Astrocyte of the cerebellum (primary cell): ENCODE measurements around the gene NDUFS7.

Experiments used
- DNase-seq: peaks from one replicate; pipeline ENCODE4 v3.0.0-alpha.2; 2011; ENCODE audit warnings: low read depth
- H3K4me3 ChIP-seq: 2 replicates; pipeline ENCODE4 v1.5.1; 2011; ENCODE audit warnings: mild to moderate bottlenecking, low read depth, low read length, moderate library complexity
- in situ Hi-C: cut with HindIII; loops from 2 replicates; pipeline ENCODE4 v1.10.0; 2017; ENCODE audit warnings: low sequenced_read_pairs
- TF ChIP-seq, protein P1 (sequence below): IDR thresholded peaks from 2 replicates; pipeline ENCODE4 v1.5.1; 2012; ENCODE audit warnings: low read length, low read depth, moderate library complexity, mild to moderate bottlenecking; ENCODE audit errors: missing control alignments

The NDUFS7 gene

DNA sequence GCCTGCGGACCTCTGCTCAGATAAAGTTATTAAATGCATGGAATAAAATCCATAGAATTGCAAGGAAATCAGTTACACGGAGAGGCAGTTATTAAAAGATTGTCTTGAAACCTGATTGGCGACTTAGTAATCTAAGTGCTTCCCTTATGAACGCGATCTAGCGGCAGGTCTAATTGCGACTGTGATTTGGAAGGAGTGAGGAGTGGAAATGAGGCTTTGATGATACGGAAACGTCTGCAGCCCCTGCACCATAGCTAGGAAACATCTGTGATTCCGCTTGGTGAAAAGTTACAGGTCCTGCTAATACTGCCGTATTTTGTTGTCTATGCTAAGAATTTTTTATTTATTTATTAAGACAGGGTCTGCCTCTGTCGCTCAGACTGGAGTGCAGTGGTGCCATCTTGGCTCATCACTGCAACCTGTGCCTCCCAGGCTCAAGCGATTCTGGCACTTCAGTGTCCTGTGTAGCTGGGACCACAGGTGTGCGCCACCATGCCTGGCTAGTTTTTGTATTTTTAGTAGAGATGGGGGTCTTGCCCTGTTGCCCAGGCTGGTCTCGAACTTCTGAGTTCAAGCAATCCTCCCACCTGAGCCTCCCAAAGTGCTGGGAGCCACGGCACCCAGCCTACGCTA is 887 bp downstream of the NDUFS7 start:
- TF ChIP-seq, protein P1, sequence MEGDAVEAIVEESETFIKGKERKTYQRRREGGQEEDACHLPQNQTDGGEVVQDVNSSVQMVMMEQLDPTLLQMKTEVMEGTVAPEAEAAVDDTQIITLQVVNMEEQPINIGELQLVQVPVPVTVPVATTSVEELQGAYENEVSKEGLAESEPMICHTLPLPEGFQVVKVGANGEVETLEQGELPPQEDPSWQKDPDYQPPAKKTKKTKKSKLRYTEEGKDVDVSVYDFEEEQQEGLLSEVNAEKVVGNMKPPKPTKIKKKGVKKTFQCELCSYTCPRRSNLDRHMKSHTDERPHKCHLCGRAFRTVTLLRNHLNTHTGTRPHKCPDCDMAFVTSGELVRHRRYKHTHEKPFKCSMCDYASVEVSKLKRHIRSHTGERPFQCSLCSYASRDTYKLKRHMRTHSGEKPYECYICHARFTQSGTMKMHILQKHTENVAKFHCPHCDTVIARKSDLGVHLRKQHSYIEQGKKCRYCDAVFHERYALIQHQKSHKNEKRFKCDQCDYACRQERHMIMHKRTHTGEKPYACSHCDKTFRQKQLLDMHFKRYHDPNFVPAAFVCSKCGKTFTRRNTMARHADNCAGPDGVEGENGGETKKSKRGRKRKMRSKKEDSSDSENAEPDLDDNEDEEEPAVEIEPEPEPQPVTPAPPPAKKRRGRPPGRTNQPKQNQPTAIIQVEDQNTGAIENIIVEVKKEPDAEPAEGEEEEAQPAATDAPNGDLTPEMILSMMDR: no peak
- in situ Hi-C loops: no loop called here
- H3K4me3 ChIP-seq: peak overlapping the region; percentile 89
- DNase-seq: no peak

DNA sequence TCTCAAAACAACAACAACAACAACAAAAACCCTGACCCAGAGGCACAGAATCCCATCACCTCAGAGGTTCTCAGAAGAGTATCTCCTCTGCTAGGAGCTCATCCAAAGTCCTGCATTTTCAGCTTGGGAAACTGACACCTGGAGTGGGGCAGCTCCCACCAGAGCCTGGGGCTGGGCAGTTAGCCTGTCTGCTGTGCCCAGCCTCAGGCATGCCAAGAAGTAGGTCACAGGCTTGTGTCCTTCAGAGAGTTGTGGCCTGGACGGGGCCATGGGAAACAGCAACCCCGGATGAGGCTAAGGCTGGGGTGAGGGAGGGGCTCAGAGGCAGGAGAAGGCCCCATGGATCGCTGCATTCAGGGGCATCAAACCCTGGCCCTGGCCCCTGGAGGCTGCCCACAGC is 2.1 kb downstream of the NDUFS7 start:
- H3K4me3 ChIP-seq: no peak overlapping the region
- DNase-seq: no peak
- in situ Hi-C loops: no loop called here
- TF ChIP-seq, protein P1: no peak

DNA sequence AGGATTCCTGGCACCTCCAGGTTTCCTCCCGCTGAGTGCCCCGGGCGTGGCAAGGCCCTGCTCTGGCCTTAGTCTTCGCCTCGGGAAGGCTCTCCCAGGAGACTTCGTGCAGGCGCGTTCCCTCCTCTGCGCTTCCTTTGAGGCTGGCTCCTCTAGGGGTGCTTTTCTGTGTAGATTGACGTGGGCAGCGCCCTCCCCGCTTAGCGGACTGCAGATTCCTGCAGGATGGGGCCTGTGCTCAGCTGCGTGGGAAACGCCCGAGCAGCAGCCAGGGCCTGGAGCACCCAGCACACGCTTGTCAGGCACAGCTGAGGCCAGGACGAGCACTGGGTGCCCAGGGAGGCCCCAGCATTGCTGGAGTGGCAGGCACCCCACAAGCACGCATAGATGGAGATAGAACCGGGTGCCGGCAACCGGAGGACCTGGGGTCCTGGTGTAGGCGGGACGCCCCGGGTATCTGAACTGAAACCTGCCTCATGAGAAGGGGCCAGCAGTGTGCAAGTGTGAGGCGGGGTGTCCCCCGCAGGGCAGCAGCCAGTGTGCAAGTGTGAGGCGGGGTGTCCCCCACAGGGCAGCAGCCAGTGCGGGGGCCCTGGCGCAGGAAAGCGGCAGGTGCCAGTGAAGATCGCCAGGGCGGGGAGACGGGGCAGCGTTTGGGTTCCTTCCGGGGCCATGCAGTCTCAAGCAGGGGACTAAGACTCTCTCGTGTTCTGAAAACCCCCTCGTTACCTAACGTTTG is 3.4 kb downstream of the NDUFS7 start:
- no peak overlapping the region for H3K4me3 ChIP-seq
- in situ Hi-C loops: no loop called here
- TF ChIP-seq, protein P1: no peak
- DNase-seq: no peak

DNA sequence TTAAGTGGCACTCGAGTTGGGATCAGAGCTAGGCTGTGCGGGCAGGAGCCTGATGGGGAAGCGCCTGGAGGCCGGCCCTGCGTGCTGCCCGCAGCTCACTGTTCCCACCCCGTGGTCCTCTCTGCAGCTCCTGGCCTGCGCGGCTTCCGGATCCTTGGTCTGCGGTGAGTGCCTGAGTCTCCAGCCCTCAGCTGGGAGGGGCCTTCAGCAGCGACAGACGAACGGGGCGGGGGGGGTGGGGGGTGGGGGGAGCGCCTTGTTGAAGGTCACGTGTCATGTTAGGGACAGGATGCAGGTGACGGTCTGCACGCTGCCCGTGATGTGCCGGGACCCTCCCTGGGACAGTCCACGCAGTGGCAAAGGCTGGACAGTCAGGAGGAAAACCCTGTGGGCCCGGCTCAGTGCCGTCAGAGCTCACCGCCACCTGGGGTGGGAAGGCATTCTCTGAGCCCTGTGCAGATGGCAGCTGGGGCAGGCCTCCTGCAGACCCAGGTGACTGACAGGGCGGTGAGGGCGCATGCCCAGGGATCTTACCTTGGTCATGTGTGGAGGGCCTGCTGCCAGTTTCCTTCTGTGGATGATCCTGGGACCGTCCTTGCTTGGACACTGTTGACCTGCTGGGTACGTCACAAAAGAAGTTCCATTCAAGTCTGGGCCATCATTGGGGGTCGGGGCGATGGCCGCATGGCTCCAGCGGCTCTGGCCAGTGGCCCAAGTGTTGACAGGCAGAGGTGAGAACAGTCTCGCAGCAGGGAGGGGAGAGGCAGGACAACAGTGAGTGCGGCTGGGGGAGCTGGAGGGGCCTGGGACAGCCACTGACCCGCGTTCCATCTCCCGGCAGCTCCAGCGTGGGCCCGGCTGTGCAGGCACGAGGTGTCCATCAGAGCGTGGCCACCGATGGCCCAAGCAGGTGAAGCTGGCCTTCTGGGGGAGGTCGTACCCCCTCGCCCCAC is 4.3 kb downstream of the NDUFS7 start:
- in situ Hi-C loops: no loop called here
- no peak for DNase-seq
- no peak overlapping the region for H3K4me3 ChIP-seq
- TF ChIP-seq, protein P1: no peak

DNA sequence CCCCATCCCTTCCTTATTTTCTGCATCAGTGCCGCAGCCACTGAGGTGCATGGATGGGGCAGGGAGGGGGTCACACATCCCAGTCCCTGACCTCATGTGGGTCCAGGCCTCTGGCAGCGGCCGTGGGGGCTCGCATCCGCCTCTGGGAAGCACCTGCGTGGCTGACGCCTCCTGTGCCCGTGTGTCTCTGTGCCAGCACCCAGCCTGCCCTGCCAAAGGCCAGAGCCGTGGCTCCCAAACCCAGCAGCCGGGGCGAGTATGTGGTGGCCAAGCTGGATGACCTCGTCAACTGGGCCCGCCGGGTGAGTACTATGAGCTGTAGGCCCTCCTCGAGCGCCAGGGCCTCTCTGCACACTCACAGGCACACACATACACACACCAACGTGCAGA is 4.9 kb downstream of the NDUFS7 start:
- in situ Hi-C loops: no loop called here
- no peak for DNase-seq
- no peak overlapping the region for H3K4me3 ChIP-seq
- TF ChIP-seq, protein P1: no peak
